ENCODE data around the gene PYGO1. TPM values are rescaled to one million over a fixed set of nuclear protein-coding genes. Genes with fewer than 3 reads are reported as not detected.
A peak's percentile ranks its signal among the peaks of the same experiment; 100 is the strongest.

Gene PYGO1
- total RNA-seq, 4 donors from 2014 or later = 1.1 to 3.3 (median 2.8) TPM

- Histone ChIP-seq H3K27me3 (no peaks in the 10 kb centered on the region), H3K4me1 (no peaks in the 10 kb centered on the region), H3K36me3 (no peaks in the 10 kb centered on the region), H3K27ac (no peak overlapping the region), H3K4me3 (no peak overlapping the region), H3K9me3 (no peaks in the 10 kb centered on the region)
- TF ChIP-seq POLR2AphosphoS5 (IDR thresholded peaks at IDR 0.05) (no peak), EP300 (IDR thresholded peaks at IDR 0.05) (no peak), POLR2A (IDR thresholded peaks at IDR 0.05) (no peak)
- TF ChIP-seq, protein P1, sequence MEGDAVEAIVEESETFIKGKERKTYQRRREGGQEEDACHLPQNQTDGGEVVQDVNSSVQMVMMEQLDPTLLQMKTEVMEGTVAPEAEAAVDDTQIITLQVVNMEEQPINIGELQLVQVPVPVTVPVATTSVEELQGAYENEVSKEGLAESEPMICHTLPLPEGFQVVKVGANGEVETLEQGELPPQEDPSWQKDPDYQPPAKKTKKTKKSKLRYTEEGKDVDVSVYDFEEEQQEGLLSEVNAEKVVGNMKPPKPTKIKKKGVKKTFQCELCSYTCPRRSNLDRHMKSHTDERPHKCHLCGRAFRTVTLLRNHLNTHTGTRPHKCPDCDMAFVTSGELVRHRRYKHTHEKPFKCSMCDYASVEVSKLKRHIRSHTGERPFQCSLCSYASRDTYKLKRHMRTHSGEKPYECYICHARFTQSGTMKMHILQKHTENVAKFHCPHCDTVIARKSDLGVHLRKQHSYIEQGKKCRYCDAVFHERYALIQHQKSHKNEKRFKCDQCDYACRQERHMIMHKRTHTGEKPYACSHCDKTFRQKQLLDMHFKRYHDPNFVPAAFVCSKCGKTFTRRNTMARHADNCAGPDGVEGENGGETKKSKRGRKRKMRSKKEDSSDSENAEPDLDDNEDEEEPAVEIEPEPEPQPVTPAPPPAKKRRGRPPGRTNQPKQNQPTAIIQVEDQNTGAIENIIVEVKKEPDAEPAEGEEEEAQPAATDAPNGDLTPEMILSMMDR (IDR thresholded peaks at IDR 0.05) = no peak
- no peak for DNase-seq (ENCODE audit: low spot score in 2 of 2)
Observed at GRCh38 chr15:55532944-55533343, 55.2 kb downstream of the PYGO1 start.

GRCh38 chr15:55530861-55531313, 57.3 kb downstream of the PYGO1 start:
- 44% methylated on average over 4 of the region's 4 CpGs for WGBS
- H3K4me3 ChIP-seq = no peak overlapping the region
- H3K4me1 ChIP-seq = no peaks in the 10 kb centered on the region
- no peak overlapping the region for H3K27ac ChIP-seq
- TF ChIP-seq POLR2A (IDR thresholded peaks at IDR 0.05) = no peak
- TF ChIP-seq EP300 (IDR thresholded peaks at IDR 0.05) = no peak
- TF ChIP-seq, protein P1 (IDR thresholded peaks at IDR 0.05) = no peak
- TF ChIP-seq POLR2AphosphoS5 (IDR thresholded peaks at IDR 0.05) = no peak
- no peak for DNase-seq (ENCODE audit: low spot score in 2 of 2)
- H3K36me3 ChIP-seq = no peaks in the 10 kb centered on the region
- no peaks in the 10 kb centered on the region for H3K9me3 ChIP-seq
- no peaks in the 10 kb centered on the region for H3K27me3 ChIP-seq

GRCh38 chr15:55528812-55529211, 59.3 kb downstream of the PYGO1 start:
- WGBS = 44% methylated on average over 4 of the region's 4 CpGs
- no peak for DNase-seq (ENCODE audit: low spot score in 2 of 2)

GRCh38 chr15:55527150-55527549, 61.0 kb downstream of the PYGO1 start:
- no peak for TF ChIP-seq EP300 (IDR thresholded peaks at IDR 0.05)
- no peak for TF ChIP-seq POLR2A (IDR thresholded peaks at IDR 0.05)
- TF ChIP-seq, protein P1 (IDR thresholded peaks at IDR 0.05) = no peak
- TF ChIP-seq POLR2AphosphoS5 (IDR thresholded peaks at IDR 0.05) = no peak
- Histone ChIP-seq H3K27me3 (no peaks in the 10 kb centered on the region), H3K36me3 (no peaks in the 10 kb centered on the region), H3K9me3 (no peaks in the 10 kb centered on the region), H3K4me1 (no peaks in the 10 kb centered on the region), H3K4me3 (no peak overlapping the region), H3K27ac (no peak overlapping the region)
- no peak for DNase-seq (ENCODE audit: low spot score in 2 of 2)
- no CpG with 5 or more reads among the region's 1 CpG for WGBS

More at GRCh38 chr15:55528812-55529211, 59.3 kb downstream of the PYGO1 start:
- H3K4me1 ChIP-seq = no peaks in the 10 kb centered on the region
- no peak overlapping the region for H3K27ac ChIP-seq
- TF ChIP-seq EP300 (IDR thresholded peaks at IDR 0.05) (no peak), POLR2AphosphoS5 (IDR thresholded peaks at IDR 0.05) (no peak), POLR2A (IDR thresholded peaks at IDR 0.05) (no peak)
- TF ChIP-seq, protein P1 (IDR thresholded peaks at IDR 0.05) = no peak
- H3K9me3 ChIP-seq = no peaks in the 10 kb centered on the region
- H3K36me3 ChIP-seq = no peaks in the 10 kb centered on the region
- H3K4me3 ChIP-seq = no peak overlapping the region
- H3K27me3 ChIP-seq = no peaks in the 10 kb centered on the region

- DNase-seq (ENCODE audit: low spot score in 2 of 2) = no peak
- no peaks in the 10 kb centered on the region for H3K36me3 ChIP-seq
- TF ChIP-seq, protein P1 (IDR thresholded peaks at IDR 0.05) = peak in 1 of 2 donors; percentile 36
- no peak for TF ChIP-seq EP300 (IDR thresholded peaks at IDR 0.05)
- H3K4me1 ChIP-seq = no peaks in the 10 kb centered on the region
- no peak overlapping the region for H3K4me3 ChIP-seq
- no peak overlapping the region for H3K27ac ChIP-seq
- WGBS = 22% methylated on average over 6 of the region's 7 CpGs
- no peaks in the 10 kb centered on the region for H3K9me3 ChIP-seq
- H3K27me3 ChIP-seq = no peaks in the 10 kb centered on the region
Observed at GRCh38 chr15:55526559-55527036, 61.5 kb downstream of the PYGO1 start.
